Chondrocyte (in vitro differentiated cells): ENCODE results near the gene PLAAT3. TPM values are rescaled to one million over a fixed set of nuclear protein-coding genes. Genes with fewer than 3 reads are reported as not detected.

Source experiments
- DNase-seq: peaks from one replicate; pipeline ENCODE4 v3.0.0; 2021; ENCODE audit warnings: mixed read lengths, low spot score
- H3K27ac Mint-ChIP-seq: one replicate; pipeline ENCODE4 v1.8.0; 2021; ENCODE audit warnings: mild to moderate bottlenecking, moderate library complexity, mixed read lengths; ENCODE audit not compliant: unreplicated experiment
- H3K27me3 Mint-ChIP-seq: 2 replicates; pipeline ENCODE4 v1.8.0; 2021; ENCODE audit warnings: low read depth, mixed read lengths
- H3K36me3 Mint-ChIP-seq: 2 replicates; pipeline ENCODE4 v1.8.0; 2021; ENCODE audit warnings: low read depth, mixed read lengths
- H3K4me1 Mint-ChIP-seq: 2 replicates; pipeline ENCODE4 v1.8.0; 2021; ENCODE audit warnings: low read depth, mild to moderate bottlenecking, mixed read lengths
- H3K4me3 Mint-ChIP-seq: one replicate; pipeline ENCODE4 v1.8.0; 2021; ENCODE audit warnings: mild to moderate bottlenecking, moderate library complexity, mixed read lengths; ENCODE audit not compliant: unreplicated experiment
- H3K9me3 Mint-ChIP-seq: 2 replicates; pipeline ENCODE4 v1.8.0; 2021; ENCODE audit warnings: low read depth, mixed read lengths
- total RNA-seq: library from RNA; stranded (reverse); gene quantifications from 3 replicates; pipeline ENCODE4 v1.2.1, GENCODE V29; 2021
- TF ChIP-seq, protein P1 (sequence below): fragments of 200-600 bp; sonication (generic); IDR thresholded peaks from 2 replicates; pipeline ENCODE4 v1.5.0; 2021; ENCODE audit warnings: antibody characterized with exemption, mild to moderate bottlenecking, moderate library complexity

Gene PLAAT3
- total RNA-seq, 1 donor from 2014 or later = 21.2 TPM

DNA sequence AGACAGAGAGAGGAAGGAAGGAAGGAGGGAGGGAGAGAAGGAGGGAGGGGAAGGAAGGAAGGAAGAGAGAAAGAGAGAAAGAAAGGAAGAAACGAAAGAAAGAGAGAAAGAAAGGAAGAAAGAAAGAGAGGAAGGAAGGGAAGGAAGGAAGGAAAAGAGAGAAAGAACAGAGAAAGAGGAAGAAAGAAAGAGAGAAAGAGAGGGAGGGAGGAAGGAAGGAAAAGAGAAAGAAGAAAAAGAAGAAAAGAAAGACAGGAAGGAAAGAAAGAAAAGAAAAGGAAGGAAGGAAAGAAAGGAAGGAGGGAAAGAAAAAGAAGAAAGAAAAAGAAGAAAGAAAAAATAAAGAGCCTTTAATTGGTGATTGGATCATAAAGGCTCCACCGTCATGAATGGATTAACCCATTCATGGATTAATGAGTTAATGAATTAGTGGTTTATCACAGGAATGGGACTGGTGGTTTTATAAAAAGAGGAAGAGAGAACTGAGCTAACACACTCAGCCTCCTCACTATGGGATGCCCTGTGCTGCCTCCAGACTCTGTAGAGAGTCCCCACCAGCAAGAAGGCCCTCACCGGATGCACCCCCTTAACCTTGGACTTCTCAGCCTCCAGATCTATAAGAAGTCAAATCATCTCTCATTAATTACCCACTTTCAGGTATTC is 42.1 kb downstream of the PLAAT3 start:
- no peak overlapping the region for H3K4me3 Mint-ChIP-seq
- H3K9me3 Mint-ChIP-seq = no peaks in the 10 kb centered on the region
- no peak overlapping the region for H3K27ac Mint-ChIP-seq
- H3K4me1 Mint-ChIP-seq = peaks cover 25% of the 10 kb centered on the region
- DNase-seq = no peak
- peaks cover 3% of the 10 kb centered on the region for H3K27me3 Mint-ChIP-seq
- TF ChIP-seq, protein P1, sequence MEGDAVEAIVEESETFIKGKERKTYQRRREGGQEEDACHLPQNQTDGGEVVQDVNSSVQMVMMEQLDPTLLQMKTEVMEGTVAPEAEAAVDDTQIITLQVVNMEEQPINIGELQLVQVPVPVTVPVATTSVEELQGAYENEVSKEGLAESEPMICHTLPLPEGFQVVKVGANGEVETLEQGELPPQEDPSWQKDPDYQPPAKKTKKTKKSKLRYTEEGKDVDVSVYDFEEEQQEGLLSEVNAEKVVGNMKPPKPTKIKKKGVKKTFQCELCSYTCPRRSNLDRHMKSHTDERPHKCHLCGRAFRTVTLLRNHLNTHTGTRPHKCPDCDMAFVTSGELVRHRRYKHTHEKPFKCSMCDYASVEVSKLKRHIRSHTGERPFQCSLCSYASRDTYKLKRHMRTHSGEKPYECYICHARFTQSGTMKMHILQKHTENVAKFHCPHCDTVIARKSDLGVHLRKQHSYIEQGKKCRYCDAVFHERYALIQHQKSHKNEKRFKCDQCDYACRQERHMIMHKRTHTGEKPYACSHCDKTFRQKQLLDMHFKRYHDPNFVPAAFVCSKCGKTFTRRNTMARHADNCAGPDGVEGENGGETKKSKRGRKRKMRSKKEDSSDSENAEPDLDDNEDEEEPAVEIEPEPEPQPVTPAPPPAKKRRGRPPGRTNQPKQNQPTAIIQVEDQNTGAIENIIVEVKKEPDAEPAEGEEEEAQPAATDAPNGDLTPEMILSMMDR = no peak
- peaks cover 16% of the 10 kb centered on the region for H3K36me3 Mint-ChIP-seq

DNA sequence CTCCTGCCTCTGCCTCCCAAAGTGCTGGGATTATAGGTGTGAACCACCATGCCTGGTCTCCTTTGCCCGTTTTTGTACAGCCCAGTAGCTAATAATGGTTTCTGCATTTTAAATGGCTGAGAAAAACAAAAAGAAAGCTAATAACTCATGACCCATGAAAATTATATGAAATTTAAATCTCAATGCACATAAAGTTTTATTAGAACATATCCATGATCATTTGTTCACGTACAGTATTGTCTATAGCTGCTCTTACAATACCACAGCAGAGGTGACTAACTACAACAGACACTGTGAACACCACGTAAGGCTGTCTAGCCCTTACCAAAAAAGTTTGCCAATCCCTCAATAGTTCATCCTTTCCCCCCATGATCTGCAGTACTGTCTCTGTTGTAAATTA is 44.7 kb downstream of the PLAAT3 start:
- Mint-ChIP-seq H3K9me3 (no peaks in the 10 kb centered on the region), H3K4me3 (no peak overlapping the region), H3K4me1 (peaks cover 32% of the 10 kb centered on the region), H3K27me3 (peaks cover 3% of the 10 kb centered on the region), H3K36me3 (peaks cover 13% of the 10 kb centered on the region), H3K27ac (no peak overlapping the region)
- DNase-seq = no peak
- TF ChIP-seq, protein P1 = no peak

DNA sequence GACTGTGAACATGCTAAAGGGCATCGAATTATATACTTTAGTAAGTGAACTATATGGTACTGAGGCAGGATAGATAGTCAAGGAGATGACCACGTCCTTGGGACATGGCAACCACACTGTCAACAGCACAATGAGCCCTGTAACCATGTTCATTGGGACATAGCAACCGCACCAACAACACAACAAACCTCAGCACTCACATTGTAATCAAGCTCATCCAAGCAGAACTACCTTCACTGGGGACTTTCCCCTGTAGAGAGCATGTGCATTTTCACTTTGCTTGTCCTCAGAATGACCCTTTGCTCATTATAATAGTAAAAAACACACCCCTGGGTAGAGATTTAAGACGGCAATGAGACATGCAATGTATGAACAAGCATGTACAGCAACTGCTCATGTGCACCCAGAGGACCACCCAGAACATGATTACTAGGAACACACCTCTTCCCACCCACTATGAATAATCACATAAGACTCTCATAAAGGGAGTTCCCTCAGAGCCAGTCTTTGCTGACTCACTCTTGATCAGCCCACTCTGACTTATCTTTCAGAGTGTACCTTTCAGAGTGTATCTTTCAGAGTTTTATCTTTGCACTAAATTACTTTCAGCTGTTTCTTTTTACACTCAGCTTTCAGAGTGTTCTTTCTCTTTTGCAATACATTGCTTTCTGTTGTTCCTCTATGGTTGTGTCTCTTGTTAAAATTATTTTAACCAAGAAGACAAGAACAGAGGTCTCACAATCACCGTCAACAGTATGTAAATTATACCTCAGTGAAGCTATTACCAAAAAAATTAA is 47.0 kb downstream of the PLAAT3 start:
- no peak overlapping the region for H3K4me3 Mint-ChIP-seq
- H3K4me1 Mint-ChIP-seq = peaks cover 24% of the 10 kb centered on the region
- no peak for DNase-seq
- peaks cover 3% of the 10 kb centered on the region for H3K27me3 Mint-ChIP-seq
- H3K9me3 Mint-ChIP-seq = no peaks in the 10 kb centered on the region
- TF ChIP-seq, protein P1 = no peak
- no peaks in the 10 kb centered on the region for H3K36me3 Mint-ChIP-seq
- peak overlapping the region; percentile 71 for H3K27ac Mint-ChIP-seq

DNA sequence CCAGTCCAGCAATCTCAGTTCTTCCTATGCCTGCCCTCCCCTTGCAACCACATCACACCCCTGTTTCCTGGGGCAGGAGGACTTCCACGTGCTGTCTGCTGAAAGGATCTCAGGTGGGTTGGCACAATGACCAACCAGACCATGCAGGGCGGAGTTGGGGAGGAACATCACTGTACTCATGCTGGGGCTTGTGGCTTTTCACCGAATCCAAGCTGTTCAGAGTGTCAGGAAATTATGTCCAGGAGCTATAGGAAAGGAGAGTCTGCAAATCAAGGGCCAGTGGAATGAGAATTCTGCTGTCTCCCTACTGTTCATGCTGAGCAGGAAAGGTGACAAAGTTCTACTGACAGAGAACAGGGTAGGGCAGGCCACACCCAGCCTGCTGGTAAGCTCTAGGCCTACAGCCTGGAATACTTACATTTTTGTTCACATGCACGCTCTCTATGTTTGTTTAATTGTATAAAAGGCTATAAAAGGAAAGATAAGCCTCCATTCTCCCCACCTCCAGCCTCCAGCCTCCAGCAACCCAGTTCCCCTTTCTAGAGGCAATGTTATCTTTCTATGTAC is 49.4 kb downstream of the PLAAT3 start:
- no peak overlapping the region for H3K27ac Mint-ChIP-seq
- H3K4me3 Mint-ChIP-seq = no peak overlapping the region
- TF ChIP-seq, protein P1 = no peak
- no peaks in the 10 kb centered on the region for H3K36me3 Mint-ChIP-seq
- H3K27me3 Mint-ChIP-seq = no peaks in the 10 kb centered on the region
- peaks cover 29% of the 10 kb centered on the region for H3K4me1 Mint-ChIP-seq
- no peaks in the 10 kb centered on the region for H3K9me3 Mint-ChIP-seq
- no peak for DNase-seq

DNA sequence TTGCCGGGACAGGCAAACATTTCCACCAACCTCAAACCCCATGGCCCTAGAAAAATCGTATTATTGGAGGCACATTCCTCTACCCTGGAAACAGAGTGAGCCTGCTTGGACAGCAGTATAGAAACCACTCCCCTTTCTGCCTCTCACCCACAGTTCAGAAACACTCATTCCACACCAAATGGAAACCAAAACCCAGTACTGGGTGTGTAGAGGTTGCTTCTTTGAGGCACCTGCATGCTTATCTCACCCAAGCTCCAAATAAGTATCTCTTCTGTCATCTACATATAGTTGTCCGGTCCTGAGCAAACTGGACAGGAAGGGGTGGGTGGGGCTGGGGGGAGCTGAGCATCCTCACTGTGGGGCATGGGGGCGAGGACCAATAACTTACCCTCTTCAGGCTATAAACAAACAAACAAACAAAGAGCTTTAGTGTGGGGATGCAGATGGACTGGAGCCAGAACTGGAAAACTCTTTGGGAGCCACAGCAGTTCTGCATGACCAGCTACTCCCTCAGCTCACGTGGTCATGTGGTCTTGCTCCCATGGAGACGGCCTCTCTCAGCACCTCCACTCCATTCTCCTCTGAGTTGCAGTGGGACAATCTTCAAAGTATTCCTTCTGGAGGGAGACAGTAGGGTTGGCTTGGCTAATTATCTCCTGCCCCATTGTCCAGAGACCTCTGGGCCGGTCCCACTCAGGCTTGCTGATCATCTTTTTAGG is 50.0 kb downstream of the PLAAT3 start:
- no peak overlapping the region for H3K4me3 Mint-ChIP-seq
- H3K27me3 Mint-ChIP-seq = no peaks in the 10 kb centered on the region
- DNase-seq = no peak
- H3K9me3 Mint-ChIP-seq = no peaks in the 10 kb centered on the region
- H3K36me3 Mint-ChIP-seq = no peaks in the 10 kb centered on the region
- no peak overlapping the region for H3K27ac Mint-ChIP-seq
- TF ChIP-seq, protein P1 = no peak
- H3K4me1 Mint-ChIP-seq = peaks cover 29% of the 10 kb centered on the region
